ENCODE measurements around the gene UBLCP1.

- TF ChIP-seq CTCF (IDR thresholded peaks at IDR 0.05) (no peak), POLR2AphosphoS5 (IDR thresholded peaks at IDR 0.05) (no peak), POLR2A (IDR thresholded peaks at IDR 0.05) (no peak)
Observed at GRCh38 chr5:159309689-159310433, 46.8 kb downstream of the UBLCP1 start.
